ENCODE measurements around the gene TRIM56. TPM values are rescaled to one million over a fixed set of nuclear protein-coding genes. Genes with fewer than 3 reads are reported as not detected.

TRIM56 gene
- total and polyA plus RNA-seq, 2 of the 13 experiments (the other 11 are each of a cell fraction or from before 2014, with no cell fraction given) = 3.2 to 7.1 TPM

GRCh38 chr7:101099969-101100781 lies 14.9 kb downstream of the TRIM56 start (continued):
- TF ChIP-seq PRDM4 (CRISPR knock-in tag; IDR thresholded peaks at IDR 0.05; ENCODE audit: borderline replicate concordance) (no peak), ZNF607 (CRISPR knock-in tag; IDR thresholded peaks at IDR 0.05; ENCODE audit: borderline replicate concordance) (no peak), ZFP37 (CRISPR knock-in tag; IDR thresholded peaks at IDR 0.05; ENCODE audit: borderline replicate concordance) (peak; percentile 74; the same call in 1 of the 2 replicates), E2F2 (CRISPR knock-in tag; IDR thresholded peaks at IDR 0.05; ENCODE audit: borderline replicate concordance) (no peak), ZNF337 (CRISPR knock-in tag; IDR thresholded peaks at IDR 0.05; ENCODE audit: borderline replicate concordance, low read depth) (0 out of 2 replicates have a peak, but pooled peaks have one; percentile 39), ETV6 (CRISPR knock-in tag; conservative IDR thresholded peaks at IDR 0.05) (no peak), REXO4 (CRISPR knock-in tag; IDR thresholded peaks at IDR 0.05; ENCODE audit: borderline replicate concordance) (no peak), PHF20 (CRISPR knock-in tag; IDR thresholded peaks at IDR 0.05) (no peak), NPAS2 (CRISPR knock-in tag; IDR thresholded peaks at IDR 0.05; ENCODE audit: borderline replicate concordance) (no peak), FOXK1 (CRISPR knock-in tag; IDR thresholded peaks at IDR 0.05; ENCODE audit: borderline replicate concordance, low read depth) (0 out of 2 replicates have a peak, but pooled peaks have one; percentile 29), HNRNPK (IDR thresholded peaks at IDR 0.05; ENCODE audit: low read depth, low read length, poor library complexity, severe bottlenecking) (no peak), SIX1 (CRISPR knock-in tag; IDR thresholded peaks at IDR 0.05; ENCODE audit: borderline replicate concordance) (no peak), ZNF235 (CRISPR knock-in tag; IDR thresholded peaks at IDR 0.05; ENCODE audit: borderline replicate concordance) (no peak), ZBTB37 (CRISPR knock-in tag; IDR thresholded peaks at IDR 0.05) (no peak), THAP8 (CRISPR knock-in tag; IDR thresholded peaks at IDR 0.05; ENCODE audit: borderline replicate concordance) (no peak), RFXANK (CRISPR knock-in tag; IDR thresholded peaks at IDR 0.05) (no peak), SNRNP70 (IDR thresholded peaks at IDR 0.05; ENCODE audit: low read depth, low read length) (no peak), TFDP2 (CRISPR knock-in tag; IDR thresholded peaks at IDR 0.05) (no peak), CBX1 (IDR thresholded peaks at IDR 0.05; ENCODE audit: low read depth) (no peak), ZBTB21 (CRISPR knock-in tag; IDR thresholded peaks at IDR 0.05) (no peak), ZNF580 (CRISPR knock-in tag; IDR thresholded peaks at IDR 0.05; ENCODE audit: borderline replicate concordance, low read depth) (no peak; the same call in 1 of the 2 replicates), RAD21 (CRISPR knock-in tag; IDR thresholded peaks at IDR 0.05) (peak; percentile 36; the same call in 1 of the 2 replicates)
